SJCRH30 (cell line): ENCODE results near the gene GARRE1. TPM values are rescaled to one million over a fixed set of nuclear protein-coding genes. Genes with fewer than 3 reads are reported as not detected.
"Not testable (repeated sequence)": the region's sequence is repeated elsewhere in the genome, so short reads cannot be mapped to it uniquely, and the experiment has no call there.

Source experiments
- DNase-seq, 2 experiments: peaks; one replicate each; pipeline ENCODE4 v3.0.0-alpha.2; 2015 to 2020
- H3K27ac ChIP-seq: fragments of 250-450 bp; sonication (Bioruptor Pico); 2 replicates; pipeline ENCODE4 v1.5.1; 2020; ENCODE audit warnings: mild to moderate bottlenecking, moderate library complexity
- H3K27me3 ChIP-seq: fragments of 250-450 bp; sonication (Bioruptor Pico); 2 replicates; pipeline ENCODE4 v1.5.1; 2020; ENCODE audit warnings: mild to moderate bottlenecking, moderate library complexity
- H3K36me3 ChIP-seq: fragments of 250-450 bp; sonication (Bioruptor Pico); 2 replicates; pipeline ENCODE4 v1.5.1; 2020; ENCODE audit warnings: mild to moderate bottlenecking, moderate library complexity
- H3K4me1 ChIP-seq: fragments of 250-450 bp; sonication (Bioruptor Pico); 2 replicates; pipeline ENCODE4 v1.5.1; 2020; ENCODE audit warnings: mild to moderate bottlenecking, moderate library complexity
- H3K4me3 ChIP-seq: fragments of 250-450 bp; sonication (Bioruptor Pico); 2 replicates; pipeline ENCODE4 v1.5.1; 2020; ENCODE audit warnings: mild to moderate bottlenecking, moderate library complexity
- H3K9me3 ChIP-seq: fragments of 250-450 bp; sonication (Bioruptor Pico); replicated peaks from 2 replicates; pipeline ENCODE4 v1.5.1; 2020; ENCODE audit warnings: mild to moderate bottlenecking, moderate library complexity
- total RNA-seq: library from RNA; depleted of rRNA; stranded (reverse); fragments of >200 nt; shearing (Covaris generic); gene quantifications from 2 replicates; pipeline ENCODE4 v1.2.3, GENCODE V29; 2014; rRNA removed

The GARRE1 gene
- total RNA-seq, 1 experiment from 2014 or later, result 17.5 TPM

- H3K27ac ChIP-seq, DNase-seq, H3K27me3 ChIP-seq, H3K9me3 ChIP-seq, H3K4me3 ChIP-seq, H3K36me3 ChIP-seq, H3K4me1 ChIP-seq: not testable (repeated sequence)
Measured at GRCh38 chr19:34281444-34281843, 27.1 kb downstream of the GARRE1 start.

GRCh38 chr19:34282611-34283519, 28.5 kb downstream of the GARRE1 start:
- Histone ChIP-seq H3K4me1 (no peaks in the 10 kb centered on the region), H3K36me3 (peaks cover 4% of the 10 kb centered on the region; the same call in 1 of the 2 replicates), H3K27ac (no peak overlapping the region), H3K27me3 (no peaks in the 10 kb centered on the region), H3K9me3 (peaks cover 5% of the 10 kb centered on the region; the same call in 1 of the 2 replicates), H3K4me3 (no peak overlapping the region)
- no peak for DNase-seq

- Histone ChIP-seq H3K27me3 (no peaks in the 10 kb centered on the region), H3K9me3 (peaks cover 5% of the 10 kb centered on the region; the same call in 1 of the 2 replicates), H3K27ac (no peak overlapping the region), H3K4me3 (no peak overlapping the region), H3K36me3 (peaks cover 4% of the 10 kb centered on the region; the same call in 1 of the 2 replicates), H3K4me1 (no peaks in the 10 kb centered on the region)
- DNase-seq, result no peak
Measured at GRCh38 chr19:34284505-34284904, 30.2 kb downstream of the GARRE1 start.

GRCh38 chr19:34287662-34288140, 33.3 kb downstream of the GARRE1 start:
- no peak for DNase-seq
- H3K4me1 ChIP-seq, result no peaks in the 10 kb centered on the region

GRCh38 chr19:34288381-34288780, 34.0 kb downstream of the GARRE1 start:
- H3K9me3 ChIP-seq, result no peaks in the 10 kb centered on the region
- H3K27me3 ChIP-seq, result no peaks in the 10 kb centered on the region
- H3K4me1 ChIP-seq, result no peaks in the 10 kb centered on the region
- no peaks in the 10 kb centered on the region for H3K36me3 ChIP-seq
- no peak overlapping the region for H3K27ac ChIP-seq
- no peak overlapping the region for H3K4me3 ChIP-seq
- no peak for DNase-seq

More at GRCh38 chr19:34287662-34288140, 33.3 kb downstream of the GARRE1 start:
- H3K27me3 ChIP-seq, result no peaks in the 10 kb centered on the region
- H3K36me3 ChIP-seq, result no peaks in the 10 kb centered on the region
- H3K9me3 ChIP-seq, result no peaks in the 10 kb centered on the region
- H3K27ac ChIP-seq, result no peak overlapping the region
- H3K4me3 ChIP-seq, result no peak overlapping the region

- DNase-seq, result no peak
- Histone ChIP-seq H3K27ac (no peak overlapping the region), H3K9me3 (no peaks in the 10 kb centered on the region), H3K4me3 (no peak overlapping the region), H3K27me3 (no peaks in the 10 kb centered on the region), H3K4me1 (no peaks in the 10 kb centered on the region), H3K36me3 (0 out of 2 replicates have a peak, but pooled peaks cover 2% of the 10 kb centered on the region)
Measured at GRCh38 chr19:34291235-34291634, 36.9 kb downstream of the GARRE1 start.

- Histone ChIP-seq H3K4me1 (no peaks in the 10 kb centered on the region), H3K9me3 (no peaks in the 10 kb centered on the region), H3K4me3 (no peak overlapping the region), H3K36me3 (0 out of 2 replicates have a peak, but pooled peaks cover 2% of the 10 kb centered on the region), H3K27me3 (no peaks in the 10 kb centered on the region), H3K27ac (no peak overlapping the region)
- DNase-seq, result no peak
Measured at GRCh38 chr19:34295103-34295502, 40.7 kb downstream of the GARRE1 start.

- Histone ChIP-seq H3K4me3 (no peak overlapping the region), H3K4me1 (no peaks in the 10 kb centered on the region), H3K27me3 (no peaks in the 10 kb centered on the region), H3K36me3 (peaks cover 6% of the 10 kb centered on the region; the same call in 1 of the 2 replicates), H3K9me3 (no peaks in the 10 kb centered on the region), H3K27ac (no peak overlapping the region)
- no peak for DNase-seq
Measured at GRCh38 chr19:34298891-34299520, 44.7 kb downstream of the GARRE1 start.

GRCh38 chr19:34299576-34299975, 45.2 kb downstream of the GARRE1 start:
- no peak overlapping the region for H3K27ac ChIP-seq
- no peak for DNase-seq
- no peaks in the 10 kb centered on the region for H3K27me3 ChIP-seq
- no peaks in the 10 kb centered on the region for H3K4me1 ChIP-seq
- H3K36me3 ChIP-seq, result peaks cover 4% of the 10 kb centered on the region; the same call in 1 of the 2 replicates
- H3K4me3 ChIP-seq, result no peak overlapping the region
- H3K9me3 ChIP-seq, result no peaks in the 10 kb centered on the region

- no peak overlapping the region for H3K27ac ChIP-seq
- no peaks in the 10 kb centered on the region for H3K4me1 ChIP-seq
- DNase-seq, result no peak
- H3K4me3 ChIP-seq, result no peak overlapping the region
- no peaks in the 10 kb centered on the region for H3K27me3 ChIP-seq
- H3K9me3 ChIP-seq, result no peaks in the 10 kb centered on the region
- H3K36me3 ChIP-seq, result peaks cover 4% of the 10 kb centered on the region; the same call in 1 of the 2 replicates
Measured at GRCh38 chr19:34300380-34300779, 46.0 kb downstream of the GARRE1 start.

- Histone ChIP-seq H3K36me3 (peaks cover 4% of the 10 kb centered on the region; the same call in 1 of the 2 replicates), H3K4me1 (no peaks in the 10 kb centered on the region), H3K9me3 (no peaks in the 10 kb centered on the region), H3K27ac (no peak overlapping the region), H3K27me3 (no peaks in the 10 kb centered on the region), H3K4me3 (no peak overlapping the region)
- DNase-seq, result no peak
Measured at GRCh38 chr19:34300962-34301361, 46.6 kb downstream of the GARRE1 start.

Other genes starting within 250 kb of the GARRE1 start
- 87.4 and 101 TPM in 2 replicates for gene LSM14A, start 82.0 kb upstream of the GARRE1 start, total RNA-seq
- 239 and 241 TPM in 2 replicates for gene GPI, start 110.6 kb downstream of the GARRE1 start, total RNA-seq
- gene PDCD2L, start 149.8 kb downstream of the GARRE1 start, total RNA-seq, result 15.7 and 17.2 TPM in 2 replicates
- gene UBA2, start 173.8 kb downstream of the GARRE1 start, total RNA-seq, result 257 and 282 TPM in 2 replicates
- 15.3 and 15.9 TPM in 2 replicates for gene WTIP, start 227.2 kb downstream of the GARRE1 start, total RNA-seq